Measurements from ENCODE around the gene THBS2.
A peak's percentile ranks its signal among the peaks of the same experiment; 100 is the strongest.

Gene THBS2

DNA sequence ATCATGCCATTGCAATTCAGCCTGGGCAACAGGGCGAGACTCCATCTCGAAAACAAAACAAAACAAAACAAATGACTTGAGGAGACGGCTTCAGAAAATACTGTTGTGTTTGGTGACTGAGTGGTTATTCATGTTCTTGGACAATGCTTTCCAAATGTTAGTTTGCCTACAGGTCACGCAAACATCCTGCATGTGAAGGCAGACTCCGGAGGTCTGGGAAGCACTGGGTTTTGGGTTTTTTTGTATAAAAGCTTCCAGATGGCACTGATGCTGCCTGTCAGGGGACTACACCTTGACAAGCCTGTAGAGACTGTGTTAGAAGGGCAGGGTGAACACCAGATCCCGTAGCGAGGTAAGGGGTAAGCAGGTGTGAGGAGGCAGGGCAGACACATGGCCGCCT, 81.7 kb downstream of the THBS2 start:
- H3K4me3 ChIP-seq, result no peak overlapping the region
- TF ChIP-seq, protein P1, sequence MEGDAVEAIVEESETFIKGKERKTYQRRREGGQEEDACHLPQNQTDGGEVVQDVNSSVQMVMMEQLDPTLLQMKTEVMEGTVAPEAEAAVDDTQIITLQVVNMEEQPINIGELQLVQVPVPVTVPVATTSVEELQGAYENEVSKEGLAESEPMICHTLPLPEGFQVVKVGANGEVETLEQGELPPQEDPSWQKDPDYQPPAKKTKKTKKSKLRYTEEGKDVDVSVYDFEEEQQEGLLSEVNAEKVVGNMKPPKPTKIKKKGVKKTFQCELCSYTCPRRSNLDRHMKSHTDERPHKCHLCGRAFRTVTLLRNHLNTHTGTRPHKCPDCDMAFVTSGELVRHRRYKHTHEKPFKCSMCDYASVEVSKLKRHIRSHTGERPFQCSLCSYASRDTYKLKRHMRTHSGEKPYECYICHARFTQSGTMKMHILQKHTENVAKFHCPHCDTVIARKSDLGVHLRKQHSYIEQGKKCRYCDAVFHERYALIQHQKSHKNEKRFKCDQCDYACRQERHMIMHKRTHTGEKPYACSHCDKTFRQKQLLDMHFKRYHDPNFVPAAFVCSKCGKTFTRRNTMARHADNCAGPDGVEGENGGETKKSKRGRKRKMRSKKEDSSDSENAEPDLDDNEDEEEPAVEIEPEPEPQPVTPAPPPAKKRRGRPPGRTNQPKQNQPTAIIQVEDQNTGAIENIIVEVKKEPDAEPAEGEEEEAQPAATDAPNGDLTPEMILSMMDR (IDR thresholded peaks at IDR 0.05), result no peak
- peak overlapping the region; percentile 94 for H3K27ac ChIP-seq
- peak; percentile 68 for DNase-seq (ENCODE audit: low spot score)

DNA sequence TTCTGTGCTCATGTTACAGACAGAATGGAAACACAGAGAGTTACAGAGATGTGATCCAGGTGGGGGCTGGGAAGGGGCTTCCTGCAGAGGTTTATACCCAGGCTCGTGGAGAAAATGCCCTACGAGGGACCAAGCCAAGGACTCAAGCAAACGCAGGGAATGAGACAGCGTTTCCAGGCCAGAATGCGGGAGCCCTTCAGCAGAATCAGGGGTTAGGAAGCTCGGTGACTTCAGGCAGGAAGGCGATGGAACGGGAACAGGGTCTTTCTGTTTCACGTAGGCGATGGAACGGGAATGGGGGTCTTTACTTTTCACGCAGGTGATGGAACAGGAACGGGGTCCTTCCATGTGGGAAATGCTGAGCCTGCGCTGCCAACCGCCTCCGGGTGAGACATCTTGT, 82.6 kb downstream of the THBS2 start:
- TF ChIP-seq, protein P1 (IDR thresholded peaks at IDR 0.05), result no peak
- peak; percentile 68 for DNase-seq (ENCODE audit: low spot score)
- H3K4me3 ChIP-seq, result no peak overlapping the region
- peak overlapping the region; percentile 94 for H3K27ac ChIP-seq

DNA sequence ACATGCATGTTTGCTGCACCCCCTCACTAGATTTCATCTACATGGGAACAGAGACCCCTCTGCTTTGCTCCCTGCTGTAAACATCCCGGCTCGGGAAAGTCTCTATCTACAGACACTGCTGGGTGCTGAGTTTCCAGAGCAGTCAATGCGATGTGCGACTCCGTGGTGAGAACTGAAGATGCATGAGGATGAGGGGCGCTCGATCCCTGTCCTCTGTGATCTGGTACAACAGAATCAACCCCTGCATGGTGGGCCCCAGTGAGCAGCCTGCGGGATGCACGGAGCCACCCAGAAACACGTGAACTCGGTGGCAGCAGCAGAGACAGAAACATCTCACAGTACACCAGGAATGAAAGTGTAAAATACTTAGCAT, 83.1 kb downstream of the THBS2 start:
- peak; percentile 67 for DNase-seq (ENCODE audit: low spot score)
- TF ChIP-seq, protein P1 (IDR thresholded peaks at IDR 0.05), result no peak
- Histone ChIP-seq H3K27ac (peak overlapping the region; percentile 94), H3K4me3 (no peak overlapping the region)

DNA sequence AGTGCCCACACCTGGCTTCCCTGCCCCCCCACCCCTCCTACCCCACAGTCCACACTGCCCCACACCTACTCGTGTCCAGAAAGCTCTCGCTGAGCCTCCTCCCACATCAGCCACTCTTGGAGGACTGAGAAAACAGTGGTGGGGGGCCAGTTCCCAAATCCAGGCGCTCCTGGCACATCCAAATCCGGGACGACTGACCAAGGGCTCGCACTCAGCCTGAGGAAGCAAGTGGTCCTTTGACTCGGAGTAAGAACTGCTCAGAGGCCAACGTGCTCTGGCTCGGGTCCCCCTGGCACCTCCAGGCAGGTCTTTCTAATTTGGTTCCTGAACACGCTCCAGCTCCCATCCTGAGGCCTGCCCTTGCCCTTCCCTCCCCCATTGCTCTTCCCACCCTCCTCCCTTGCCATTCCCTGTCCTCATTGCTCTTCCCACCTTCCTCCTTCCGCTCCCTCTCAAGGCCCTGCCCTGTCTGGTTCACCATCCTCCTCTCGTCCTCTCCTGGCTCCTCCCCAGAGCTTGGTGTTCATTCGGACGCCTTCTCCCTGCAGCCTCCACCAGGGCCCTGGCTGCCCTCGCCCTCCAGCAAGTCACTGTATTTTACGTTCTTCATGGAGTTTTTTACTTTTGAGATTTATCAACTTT, 83.6 kb downstream of the THBS2 start:
- TF ChIP-seq, protein P1 (IDR thresholded peaks at IDR 0.05), result no peak
- peak; percentile 73 for DNase-seq (ENCODE audit: low spot score)
- no peak overlapping the region for H3K4me3 ChIP-seq
- peak overlapping the region; percentile 94 for H3K27ac ChIP-seq

- peak overlapping the region; percentile 94 for H3K27ac ChIP-seq
- TF ChIP-seq, protein P1 (IDR thresholded peaks at IDR 0.05), result no peak
These were observed 84.3 kb downstream of the THBS2 start for GRCh38 chr6:169169375-169169774.

DNA sequence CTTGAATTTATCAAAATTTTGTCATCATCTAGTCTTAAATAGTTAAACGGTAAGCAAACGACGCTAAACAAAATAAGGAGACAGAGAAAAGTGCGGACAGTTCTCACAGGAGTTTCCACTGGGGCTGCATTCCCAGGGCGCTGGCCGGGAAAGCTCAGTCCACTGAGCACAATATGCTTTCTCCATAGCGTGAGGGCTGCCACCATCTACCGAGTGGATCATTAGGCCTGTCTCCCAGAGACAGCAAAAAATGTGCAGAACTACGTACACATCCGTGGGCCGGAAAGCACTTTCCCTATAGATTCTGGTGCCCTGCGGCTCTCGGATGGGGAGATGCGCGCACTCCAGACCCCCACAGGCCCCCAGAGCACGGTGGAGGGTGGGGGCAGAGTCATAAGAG, 84.9 kb downstream of the THBS2 start:
- H3K27ac ChIP-seq, result peak overlapping the region; percentile 94

More at GRCh38 chr6:169169375-169169774, 84.3 kb downstream of the THBS2 start:
- no peak overlapping the region for H3K4me3 ChIP-seq
- peak; percentile 76 for DNase-seq (ENCODE audit: low spot score)

DNA sequence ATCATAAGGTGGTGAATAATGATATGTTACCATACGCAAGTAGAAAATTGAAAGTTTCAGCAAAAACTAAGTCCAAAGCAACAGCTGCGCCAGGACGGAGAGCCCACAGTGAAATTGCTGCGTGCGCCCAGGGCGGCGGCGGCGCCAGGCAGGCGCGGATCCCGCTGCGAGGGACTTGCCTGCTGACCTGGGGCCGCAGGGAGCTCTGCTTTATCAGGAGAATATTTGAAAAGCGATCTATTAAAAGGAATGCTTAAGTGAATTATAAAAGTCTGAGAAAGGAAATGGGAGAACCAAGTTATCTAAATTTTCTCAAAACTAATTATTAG, 85.4 kb downstream of the THBS2 start:
- DNase-seq (ENCODE audit: low spot score), result no peak
- TF ChIP-seq, protein P1 (IDR thresholded peaks at IDR 0.05), result no peak
- peak overlapping the region; percentile 94 for H3K27ac ChIP-seq
- H3K4me3 ChIP-seq, result peak overlapping the region; percentile 51

More for the DNA sequence above, 84.9 kb downstream of the THBS2 start:
- TF ChIP-seq, protein P1 (IDR thresholded peaks at IDR 0.05), result no peak
- DNase-seq (ENCODE audit: low spot score), result peak; percentile 74
- H3K4me3 ChIP-seq, result peak overlapping the region; percentile 51

All from coronary artery (tissue), 2 donors.